ENCODE results near the gene BHLHE23. TPM values are rescaled to one million over a fixed set of nuclear protein-coding genes. Genes with fewer than 3 reads are reported as not detected.

BHLHE23 gene
- total and polyA plus RNA-seq, 5 donors = not detected

DNA sequence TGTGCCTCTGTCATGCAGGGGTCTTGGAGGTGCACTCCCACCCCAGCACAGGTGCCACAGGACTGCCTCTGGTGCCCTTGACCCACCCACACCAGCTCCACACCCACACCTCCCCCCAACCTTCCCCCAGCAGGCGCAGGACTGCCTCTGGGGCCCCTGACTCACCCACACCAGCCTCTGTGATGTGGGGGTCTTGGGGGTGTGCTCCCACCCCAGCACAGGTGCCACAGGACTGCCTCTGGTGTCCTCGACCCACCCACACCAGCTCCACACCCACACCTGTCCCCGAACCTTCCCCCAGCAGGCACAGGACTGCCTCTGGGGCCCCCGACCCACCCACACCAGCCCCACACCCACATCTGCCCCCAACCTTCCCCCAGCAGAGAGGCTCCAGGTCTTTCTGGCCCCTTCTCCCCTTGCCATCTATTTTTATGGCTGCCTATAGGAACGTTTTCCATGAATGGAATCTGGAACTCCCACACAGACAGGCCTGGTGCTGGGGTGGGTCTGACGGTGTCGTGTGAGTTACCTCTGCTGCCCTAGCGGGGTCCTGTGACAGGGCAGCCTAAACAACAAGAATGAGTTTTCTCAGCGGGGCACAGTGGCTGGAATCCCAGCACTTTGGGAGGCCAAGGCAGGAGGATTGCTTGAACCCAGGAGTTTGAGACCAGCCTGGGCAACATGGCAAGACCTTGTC, 30.8 kb downstream of the BHLHE23 start:
- Histone ChIP-seq H3K27ac (ENCODE audit: low read length) (no peak overlapping the region), H3K9me3 (ENCODE audit: control insufficient read depth, low read length) (no peaks in the 10 kb centered on the region), H3K4me1 (ENCODE audit: control insufficient read depth, insufficient read depth, low read length) (no peaks in the 10 kb centered on the region), H3K27me3 (ENCODE audit: control insufficient read depth, insufficient read depth) (no peaks in the 10 kb centered on the region), H3K4me3 (ENCODE audit: low read length) (no peak overlapping the region)
- DNase-seq (no peak), ATAC-seq (no peak)
- WGBS = 54% methylated on average over 9 of the region's 9 CpGs
- intact Hi-C loops (cut with DNase I) = no loop called here

DNA sequence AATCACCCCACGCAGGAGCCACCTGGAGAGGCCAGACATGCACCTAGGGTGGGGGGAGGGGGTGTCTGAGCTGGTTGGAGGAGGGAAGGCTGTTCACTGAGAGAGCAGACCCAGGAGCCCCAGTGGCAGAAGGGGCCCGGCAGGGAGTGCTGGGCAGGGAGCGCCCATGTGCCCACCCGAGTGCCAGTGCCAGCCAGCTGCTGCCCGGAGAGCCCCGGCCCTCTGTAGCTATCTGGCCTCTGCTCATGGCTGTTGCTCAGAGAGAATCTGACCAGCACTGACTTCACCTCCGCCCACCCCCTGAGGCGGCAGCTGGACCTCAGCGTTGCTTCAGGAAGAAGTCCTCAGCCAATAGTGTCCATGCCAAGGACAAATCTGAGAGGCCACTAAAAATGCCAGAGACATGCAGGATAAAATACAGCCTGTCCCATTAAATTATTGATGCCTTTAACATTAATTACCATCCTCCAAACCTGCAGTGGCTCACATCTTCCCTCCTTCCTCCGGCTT, 31.5 kb downstream of the BHLHE23 start:
- Histone ChIP-seq H3K27me3 (ENCODE audit: control insufficient read depth, insufficient read depth) (no peaks in the 10 kb centered on the region), H3K4me1 (ENCODE audit: control insufficient read depth, insufficient read depth, low read length) (no peaks in the 10 kb centered on the region), H3K9me3 (ENCODE audit: control insufficient read depth, low read length) (no peaks in the 10 kb centered on the region), H3K27ac (ENCODE audit: low read length) (no peak overlapping the region), H3K4me3 (ENCODE audit: low read length) (no peak overlapping the region)
- WGBS = 59% methylated on average over 10 of the region's 10 CpGs
- intact Hi-C loops (cut with DNase I) = no loop called here
- no peak for ATAC-seq
- no peak for DNase-seq

DNA sequence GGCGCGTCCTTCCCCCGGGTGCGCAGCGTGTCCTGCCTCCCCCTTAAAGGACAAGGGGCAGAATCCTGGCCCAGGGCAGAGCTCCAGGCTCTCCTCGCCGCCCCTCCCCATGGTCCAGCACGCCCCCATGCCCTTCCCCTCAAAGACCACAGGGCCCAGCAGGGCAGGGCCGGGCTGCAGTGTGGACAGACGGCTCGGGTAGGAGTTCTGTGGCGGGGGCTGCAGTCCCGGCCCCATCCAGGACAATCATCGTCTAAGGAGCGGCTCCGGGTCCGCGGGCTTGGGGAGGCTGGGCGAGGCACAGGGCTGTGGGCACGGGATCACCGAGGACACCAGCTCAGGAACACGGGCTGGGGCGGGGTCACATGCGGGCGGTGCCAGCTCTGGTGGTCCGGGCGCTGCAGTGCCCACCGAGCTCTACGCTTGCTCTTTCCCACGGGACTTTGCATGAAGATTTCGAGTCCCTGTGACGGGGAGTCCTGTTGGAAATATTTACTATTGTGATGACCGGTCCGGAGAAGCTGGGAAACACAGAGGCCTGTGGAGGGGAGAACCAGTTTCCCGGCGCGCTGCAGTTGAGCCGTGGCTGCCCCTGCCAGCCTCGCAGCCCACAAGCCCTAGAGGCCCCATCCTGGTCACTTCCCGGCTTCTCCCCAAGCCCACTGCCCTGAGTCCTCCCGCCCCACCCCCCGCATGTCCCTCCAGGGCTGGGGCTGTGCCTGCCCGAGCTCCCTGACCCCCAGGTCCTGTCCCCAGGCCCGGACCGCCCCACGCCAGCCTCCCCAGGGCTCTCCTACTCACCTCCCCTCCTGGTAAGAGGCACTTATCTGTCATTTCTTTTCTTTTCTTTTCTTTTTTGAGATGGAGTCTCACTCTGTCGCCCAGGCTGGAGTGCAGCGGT, 33.7 kb downstream of the BHLHE23 start:
- no peak overlapping the region for H3K4me3 ChIP-seq (ENCODE audit: low read length)
- DNase-seq = no peak
- no peak overlapping the region for H3K27ac ChIP-seq (ENCODE audit: low read length)
- WGBS = 16% methylated on average over 48 of the region's 48 CpGs
- H3K4me1 ChIP-seq (ENCODE audit: control insufficient read depth, insufficient read depth, low read length) = no peaks in the 10 kb centered on the region
- intact Hi-C loops (cut with DNase I) = loop anchor here in 1 of 4 donors (2.0 kb wide), 1 partner anchor 36 kb away; no protein-coding TSS in a partner anchor
- ATAC-seq = peak in 1 of 2 donors; percentile 17
- H3K9me3 ChIP-seq (ENCODE audit: control insufficient read depth, low read length) = no peaks in the 10 kb centered on the region
- no peaks in the 10 kb centered on the region for H3K27me3 ChIP-seq (ENCODE audit: control insufficient read depth, insufficient read depth)

DNA sequence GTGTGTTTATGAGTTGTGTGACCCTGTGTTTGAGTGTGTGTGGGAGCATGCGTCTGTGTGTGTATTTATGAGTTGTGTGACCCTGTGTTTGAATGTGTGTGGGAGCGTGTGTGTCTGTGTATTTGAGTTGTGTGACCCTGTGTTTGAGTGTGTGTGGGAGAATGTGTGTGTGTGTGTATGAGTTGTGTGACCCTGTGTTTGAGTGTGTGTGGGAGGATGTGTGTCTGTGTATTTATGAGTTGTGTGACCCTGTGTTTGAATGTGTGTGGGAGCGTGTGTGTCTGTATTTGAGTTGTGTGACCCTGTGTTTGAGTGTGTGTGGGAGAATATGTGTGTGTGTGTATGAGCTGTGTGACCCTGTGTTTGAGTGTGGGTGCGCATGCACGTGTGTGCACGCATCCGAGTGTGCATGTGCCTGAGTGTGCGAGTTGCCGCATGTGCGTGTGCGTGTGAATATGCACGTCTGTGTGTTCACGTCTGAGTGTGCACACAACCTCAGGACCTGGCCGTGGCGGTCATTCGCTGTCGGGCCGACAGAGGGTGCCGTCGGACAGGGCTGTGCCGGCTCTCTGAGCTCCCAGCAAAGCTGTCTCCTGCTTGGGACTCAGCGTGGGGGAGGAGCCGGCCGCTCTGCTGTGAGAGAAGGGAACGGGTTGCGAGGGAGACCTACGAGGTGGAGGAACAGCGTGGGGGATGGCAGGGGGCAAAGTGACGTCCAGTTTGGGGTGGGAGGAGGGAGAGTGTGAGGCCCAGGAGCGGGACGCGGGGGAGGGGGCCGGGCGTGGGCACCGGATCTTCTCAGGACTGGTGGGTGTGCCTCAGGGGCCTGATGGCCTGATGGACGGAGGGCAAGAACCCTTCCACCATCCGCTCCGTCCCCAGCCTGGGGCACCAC, 34.6 kb downstream of the BHLHE23 start:
- no peak overlapping the region for H3K4me3 ChIP-seq (ENCODE audit: low read length)
- 6% methylated on average over 38 of the region's 38 CpGs for WGBS
- no peaks in the 10 kb centered on the region for H3K27me3 ChIP-seq (ENCODE audit: control insufficient read depth, insufficient read depth)
- DNase-seq = peak; percentile 86 to 95 (median 94)
- ATAC-seq = peak; percentile 90 to 91
- intact Hi-C loops (cut with DNase I) = loop anchor here in 1 of 4 donors (2.0 kb wide), 1 partner anchor 37 kb away; no protein-coding TSS in a partner anchor
- no peaks in the 10 kb centered on the region for H3K9me3 ChIP-seq (ENCODE audit: control insufficient read depth, low read length)
- no peaks in the 10 kb centered on the region for H3K4me1 ChIP-seq (ENCODE audit: control insufficient read depth, insufficient read depth, low read length)
- no peak overlapping the region for H3K27ac ChIP-seq (ENCODE audit: low read length)

DNA sequence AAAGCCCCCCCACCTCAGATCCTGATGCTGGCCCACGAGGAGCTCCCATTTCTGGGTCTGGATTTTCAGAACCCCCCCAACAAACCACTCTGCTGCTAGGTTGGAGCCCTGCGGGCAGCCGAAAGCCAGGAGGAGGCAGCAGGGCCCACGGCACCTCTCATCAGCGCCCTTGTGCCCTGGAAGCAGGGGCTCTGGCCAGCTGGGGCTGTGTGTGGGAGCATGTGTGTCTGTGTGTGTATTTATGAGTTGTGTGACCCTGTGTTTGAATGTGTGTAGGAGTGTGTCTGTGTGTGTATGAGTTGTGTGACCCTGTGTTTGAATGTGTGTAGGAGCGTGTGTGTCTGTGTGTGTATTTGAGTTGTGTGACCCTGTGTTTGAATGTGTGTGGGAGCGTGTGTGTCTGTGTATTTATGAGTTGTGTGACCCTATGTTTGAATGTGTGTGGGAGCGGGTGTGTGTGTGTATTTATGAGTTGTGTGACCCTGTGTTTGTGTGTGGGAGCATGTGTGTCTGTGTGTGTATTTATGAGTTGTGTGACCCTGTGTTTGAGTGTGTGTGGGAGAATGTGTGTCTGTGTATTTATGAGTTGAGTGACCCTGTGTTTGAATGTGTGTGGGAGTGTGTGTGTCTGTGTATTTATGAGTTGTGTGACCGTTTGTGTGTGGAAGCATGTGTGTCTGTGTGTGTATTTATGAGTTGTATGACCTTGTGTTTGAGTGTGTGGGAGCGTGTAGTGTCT, 35.4 kb downstream of the BHLHE23 start:
- Histone ChIP-seq H3K27ac (ENCODE audit: low read length) (no peak overlapping the region), H3K9me3 (ENCODE audit: control insufficient read depth, low read length) (no peaks in the 10 kb centered on the region), H3K27me3 (ENCODE audit: control insufficient read depth, insufficient read depth) (no peaks in the 10 kb centered on the region), H3K4me1 (ENCODE audit: control insufficient read depth, insufficient read depth, low read length) (no peaks in the 10 kb centered on the region), H3K4me3 (ENCODE audit: low read length) (no peak overlapping the region)
- intact Hi-C loops (cut with DNase I) = no loop called here
- DNase-seq (no peak), ATAC-seq (no peak)
- WGBS = 67% methylated on average over 10 of the region's 10 CpGs

DNA sequence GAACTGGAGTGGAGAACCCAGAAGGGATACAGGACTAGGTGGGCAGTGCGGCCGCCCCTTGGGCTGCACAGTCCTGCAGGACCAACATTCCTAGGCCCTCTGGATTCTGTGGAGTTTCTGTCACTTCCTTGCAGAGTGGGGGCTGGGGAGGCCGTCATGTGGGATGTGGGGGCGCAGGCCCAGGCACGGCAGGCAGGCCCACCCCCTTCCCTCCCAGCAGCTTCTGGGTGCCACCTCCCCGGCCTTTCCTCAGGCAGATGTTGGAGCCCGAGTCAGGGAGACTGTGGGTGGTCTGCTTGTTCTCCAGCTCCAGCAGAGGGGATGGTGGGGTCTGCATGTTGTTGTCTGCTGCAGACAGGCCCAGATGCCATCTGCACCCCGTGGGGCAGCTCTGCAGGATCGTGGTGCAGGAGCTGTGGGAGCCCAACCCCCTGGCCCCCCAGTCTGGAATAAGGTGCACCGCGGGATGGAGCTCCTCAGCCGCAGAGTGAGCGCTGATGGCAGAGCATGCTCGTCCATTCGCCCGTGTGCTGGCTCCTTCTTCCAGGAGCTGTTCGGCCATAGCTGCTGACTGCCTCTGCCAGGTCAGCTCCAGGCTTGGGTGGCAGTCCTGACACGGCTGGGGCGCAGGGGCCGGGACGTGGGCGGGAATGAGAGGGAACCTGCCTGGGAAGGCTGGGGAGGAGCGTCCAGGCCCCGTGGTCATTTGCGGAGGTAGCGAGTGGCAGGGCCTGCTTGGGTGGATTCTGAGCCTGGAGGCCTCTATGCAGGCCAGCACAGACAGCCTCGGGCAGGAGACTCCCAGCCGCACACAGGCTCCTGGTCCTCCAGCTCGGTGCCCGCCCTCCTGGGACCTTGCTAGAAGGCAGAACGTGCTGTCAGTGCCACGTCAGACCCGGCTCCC, 36.2 kb downstream of the BHLHE23 start:
- intact Hi-C loops (cut with DNase I) = no loop called here
- H3K9me3 ChIP-seq (ENCODE audit: control insufficient read depth, low read length) = no peaks in the 10 kb centered on the region
- H3K27me3 ChIP-seq (ENCODE audit: control insufficient read depth, insufficient read depth) = no peaks in the 10 kb centered on the region
- H3K27ac ChIP-seq (ENCODE audit: low read length) = no peak overlapping the region
- no peaks in the 10 kb centered on the region for H3K4me1 ChIP-seq (ENCODE audit: control insufficient read depth, insufficient read depth, low read length)
- no peak for DNase-seq
- no peak for ATAC-seq
- WGBS = 68% methylated on average over 33 of the region's 33 CpGs
- no peak overlapping the region for H3K4me3 ChIP-seq (ENCODE audit: low read length)

DNA sequence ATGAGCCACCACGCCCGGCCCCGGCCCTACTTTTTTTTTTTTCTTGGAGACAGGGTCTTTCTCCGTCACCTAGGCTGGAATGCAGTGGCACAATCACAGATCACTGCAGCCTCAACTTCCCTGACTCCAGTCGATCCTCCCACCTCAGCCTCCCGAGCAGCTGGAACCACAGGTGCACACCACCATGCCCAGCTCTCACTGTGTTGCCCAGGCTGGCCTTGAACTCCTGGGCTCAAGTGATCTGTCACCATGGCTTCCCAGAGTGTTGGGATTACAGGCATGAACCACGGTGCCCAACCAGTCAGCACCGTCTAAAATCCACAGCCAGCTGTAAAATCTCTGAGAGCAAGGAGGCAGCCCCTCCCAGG, 36.8 kb downstream of the BHLHE23 start:
- no peaks in the 10 kb centered on the region for H3K9me3 ChIP-seq (ENCODE audit: control insufficient read depth, low read length)
- no peak overlapping the region for H3K27ac ChIP-seq (ENCODE audit: low read length)
- DNase-seq (no peak), ATAC-seq (no peak)
- intact Hi-C loops (cut with DNase I) = no loop called here
- H3K27me3 ChIP-seq (ENCODE audit: control insufficient read depth, insufficient read depth) = no peaks in the 10 kb centered on the region
- H3K4me1 ChIP-seq (ENCODE audit: control insufficient read depth, insufficient read depth, low read length) = no peaks in the 10 kb centered on the region
- no peak overlapping the region for H3K4me3 ChIP-seq (ENCODE audit: low read length)
- WGBS = 78% methylated on average over 8 of the region's 8 CpGs

DNA sequence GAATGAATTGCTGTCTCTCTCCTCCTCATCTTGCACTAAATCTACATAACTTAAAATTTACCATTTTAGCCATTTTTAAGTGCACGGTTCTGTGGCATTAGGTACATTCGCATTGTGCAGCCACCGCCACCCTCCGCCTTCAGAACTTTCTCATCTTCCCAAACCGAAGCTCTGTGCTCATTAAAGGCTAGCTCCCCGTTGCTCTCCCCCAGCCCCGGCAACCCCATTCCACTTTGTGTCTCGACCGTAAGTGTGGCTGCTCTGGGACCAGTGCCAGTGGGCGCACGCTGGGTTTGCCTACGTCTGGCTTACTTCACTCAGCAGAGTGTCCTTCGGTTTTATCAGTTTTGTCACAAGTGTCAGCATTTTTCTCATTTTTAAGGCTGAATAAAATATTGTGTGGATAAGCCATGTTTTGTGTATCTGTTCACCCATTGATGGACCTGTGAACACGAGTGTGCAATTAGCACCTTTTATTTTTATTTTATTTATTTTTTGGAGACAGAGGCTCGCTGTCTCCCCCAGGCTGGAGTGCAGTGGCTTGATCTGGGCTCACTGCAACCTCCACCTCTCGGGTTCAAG, 37.5 kb downstream of the BHLHE23 start:
- H3K4me1 ChIP-seq (ENCODE audit: control insufficient read depth, insufficient read depth, low read length) = no peaks in the 10 kb centered on the region
- no peaks in the 10 kb centered on the region for H3K27me3 ChIP-seq (ENCODE audit: control insufficient read depth, insufficient read depth)

DNA sequence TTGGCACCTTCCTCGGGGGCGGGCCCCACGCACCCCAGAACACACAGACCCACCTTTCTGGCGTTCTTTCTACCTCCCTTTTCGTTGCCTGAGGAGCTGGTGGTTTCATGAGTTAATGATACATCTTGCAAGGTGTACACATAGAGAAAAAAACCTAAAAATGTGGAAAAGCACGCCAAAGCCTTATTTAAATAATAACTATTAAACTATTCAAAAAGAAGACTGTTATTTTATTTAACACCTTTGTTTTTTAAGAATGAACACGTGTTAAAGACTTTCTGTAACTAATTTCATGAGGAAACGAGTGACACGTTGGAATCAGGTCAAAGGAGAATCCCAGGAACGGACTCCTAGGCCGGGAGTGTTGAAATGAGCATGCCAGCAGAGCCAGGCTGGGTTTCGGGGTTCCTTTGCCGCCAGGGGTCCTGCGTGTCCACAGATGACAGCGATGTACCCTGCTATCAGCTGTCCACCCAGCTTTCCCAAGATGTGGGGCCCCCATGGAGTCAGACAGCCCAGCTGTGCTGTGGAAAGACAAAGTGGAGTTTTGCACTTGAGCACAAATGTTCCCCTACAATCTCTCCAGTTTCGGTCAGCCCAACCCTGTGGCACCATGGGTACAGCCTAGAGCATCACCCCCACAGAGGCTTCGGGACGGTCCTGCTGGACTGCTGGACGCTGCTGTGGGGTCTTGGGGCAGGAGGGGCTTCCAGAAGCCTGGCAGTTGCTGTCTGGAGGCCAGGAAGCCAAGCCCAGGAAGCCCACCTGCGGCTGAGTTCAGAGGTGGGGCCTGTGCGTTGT, 38.2 kb downstream of the BHLHE23 start:
- intact Hi-C loops (cut with DNase I) = no loop called here
- 71% methylated on average over 21 of the region's 21 CpGs for WGBS
- DNase-seq (no peak), ATAC-seq (no peak)
- Histone ChIP-seq H3K4me3 (ENCODE audit: low read length) (no peak overlapping the region), H3K27ac (ENCODE audit: low read length) (no peak overlapping the region), H3K9me3 (ENCODE audit: control insufficient read depth, low read length) (no peaks in the 10 kb centered on the region), H3K4me1 (ENCODE audit: control insufficient read depth, insufficient read depth, low read length) (no peaks in the 10 kb centered on the region), H3K27me3 (ENCODE audit: control insufficient read depth, insufficient read depth) (no peaks in the 10 kb centered on the region)

More for the DNA sequence above, 37.5 kb downstream of the BHLHE23 start:
- H3K9me3 ChIP-seq (ENCODE audit: control insufficient read depth, low read length) = no peaks in the 10 kb centered on the region
- 43% methylated on average over 16 of the region's 16 CpGs for WGBS
- no peak for DNase-seq
- H3K4me3 ChIP-seq (ENCODE audit: low read length) = no peak overlapping the region
- intact Hi-C loops (cut with DNase I) = no loop called here
- H3K27ac ChIP-seq (ENCODE audit: low read length) = no peak overlapping the region
- ATAC-seq = no peak

All from right cardiac atrium (tissue), 5 donors.